ENCODE results near the gene SMYD5.

Gene SMYD5

DNA sequence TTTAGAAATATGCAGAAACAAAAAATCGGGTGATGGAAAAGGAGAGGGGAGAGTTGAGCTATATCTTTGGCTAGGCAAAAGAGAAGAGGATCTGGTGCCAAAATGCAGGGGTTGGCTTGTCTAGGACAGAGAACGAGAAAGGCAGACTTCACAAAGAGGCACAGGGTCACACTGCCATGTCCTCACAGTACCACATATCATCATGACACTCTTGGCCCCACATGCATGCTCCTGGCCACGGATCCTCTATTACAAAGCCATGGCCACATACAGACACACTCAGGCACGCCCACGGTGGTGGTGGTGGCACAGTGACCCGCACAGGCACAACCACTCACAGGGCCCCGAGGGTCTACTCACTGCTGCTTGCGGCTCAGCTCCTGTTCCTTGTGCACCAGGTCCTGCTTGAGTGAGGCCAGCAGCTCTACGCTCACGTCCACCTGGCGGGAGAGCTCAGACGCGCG is 54.4 kb downstream of the SMYD5 start:
- TF ChIP-seq CTCF (IDR thresholded peaks at IDR 0.05) (no peak), ZFX (IDR thresholded peaks at IDR 0.05; ENCODE audit: borderline replicate concordance) (no peak)

GRCh38 chr2:73268830-73269685 is 55.0 kb downstream of the SMYD5 start:
- no peak for TF ChIP-seq ZFX (IDR thresholded peaks at IDR 0.05; ENCODE audit: borderline replicate concordance)
- peak; percentile 71 for TF ChIP-seq CTCF (IDR thresholded peaks at IDR 0.05)
- H3K27ac ChIP-seq: peak overlapping the region; percentile 93

More for the DNA sequence above, 54.4 kb downstream of the SMYD5 start:
- H3K27ac ChIP-seq: peak overlapping the region; percentile 93

DNA sequence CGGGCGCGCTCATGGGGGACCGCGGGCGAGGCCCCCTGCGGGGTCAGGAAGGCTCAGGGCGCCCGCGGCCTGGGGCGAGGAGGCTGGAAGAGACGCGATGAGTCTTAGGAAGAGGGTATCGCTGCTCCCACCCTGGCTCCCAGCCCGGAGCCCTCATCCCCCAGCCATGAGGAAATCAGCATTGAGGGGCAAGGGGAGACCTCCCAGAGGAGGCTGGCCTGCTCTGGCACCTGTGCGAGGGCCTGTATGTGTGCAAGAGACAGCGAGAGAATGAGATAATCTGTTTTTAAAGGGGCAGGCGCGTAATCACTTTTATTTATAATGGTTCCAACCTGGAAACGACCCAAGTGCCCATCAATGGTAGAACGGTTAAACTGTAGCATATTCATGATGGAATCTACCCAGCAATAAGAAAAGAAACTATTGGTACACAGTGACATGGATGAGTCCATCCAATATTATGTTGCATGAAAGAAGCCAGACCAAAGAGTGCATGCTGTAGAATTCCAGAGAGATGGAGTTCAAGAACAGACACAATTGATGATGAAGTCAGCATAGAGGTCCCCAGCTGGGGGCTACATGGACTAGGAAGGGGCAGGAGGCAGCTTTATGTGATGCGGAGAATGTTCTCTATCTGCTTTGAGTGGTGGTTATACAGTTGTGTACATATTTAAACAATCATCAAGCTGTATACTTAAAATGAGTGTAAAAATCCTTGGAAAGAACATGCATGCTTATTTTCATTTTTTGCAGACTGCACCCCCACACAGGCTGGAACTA is 55.8 kb downstream of the SMYD5 start:
- H3K27ac ChIP-seq: peak overlapping the region; percentile 93
- no peak for TF ChIP-seq ZFX (IDR thresholded peaks at IDR 0.05; ENCODE audit: borderline replicate concordance)
- no peak for TF ChIP-seq CTCF (IDR thresholded peaks at IDR 0.05)

GRCh38 chr2:73272270-73272669 is 58.2 kb downstream of the SMYD5 start:
- no peak overlapping the region for H3K27ac ChIP-seq
- TF ChIP-seq ZFX (IDR thresholded peaks at IDR 0.05; ENCODE audit: borderline replicate concordance) (no peak), CTCF (IDR thresholded peaks at IDR 0.05) (no peak)
